IMR-90 (cell line): ENCODE results near the gene PPT2. TPM values are rescaled to one million over a fixed set of nuclear protein-coding genes. Genes with fewer than 3 reads are reported as not detected.

ENCODE experiments used
- ATAC-seq: fragments of 200-7000 bp; cut with Tn5 transposase; 2 replicates; pipeline ENCODE4 v1.9.1; 2020; ENCODE audit warnings: low read depth, mild to moderate bottlenecking, moderate library complexity
- BruUV-seq: library from RNA; stranded (reverse); fragments of 400-500 nt; replicated peaks from 2 replicates; lab custom pipeline; 2021; lab: Mats Ljungman, UMichigan
- CTCF ChIA-PET: fragments of 300-600 bp; formaldehyde crosslinking; extraction: SDS; loops from one replicate; lab custom pipeline; 2021; ENCODE audit warnings: antibody characterized with exemption; lab: Yijun Ruan, JAX
- POLR2A ChIA-PET: fragments of 300-600 bp; sonication (Branson Sonifier 250); formaldehyde crosslinking; loops from one replicate; lab custom pipeline; 2022; ENCODE audit warnings: antibody characterized with exemption; ENCODE audit not compliant: unreplicated experiment; lab: Charles Lee
- DNase-seq: peaks from one replicate; pipeline ENCODE4 v3.0.0; 2013
- H2AFZ ChIP-seq: replicated peaks from 2 replicates; pipeline ENCODE3; 2013; ENCODE audit warnings: low read length, mild to moderate bottlenecking; ENCODE audit not compliant: poor library complexity
- H2AK5ac ChIP-seq: 2 replicates; pipeline ENCODE4 v1.6.1; 2013; ENCODE audit warnings: low read depth, low read length, inconsistent platforms
- H2AK9ac ChIP-seq: replicated peaks from 2 replicates; pipeline ENCODE3; 2013; ENCODE audit warnings: mild to moderate bottlenecking, low read depth, low read length, moderate library complexity; ENCODE audit not compliant: poor library complexity
- H2BK120ac ChIP-seq: 2 replicates; pipeline ENCODE4 v1.6.1; 2013; ENCODE audit warnings: low read depth, low read length, inconsistent platforms
- H2BK15ac ChIP-seq: 3 replicates; pipeline ENCODE4 v1.6.1; 2013; ENCODE audit warnings: low read depth, low read length, inconsistent platforms
- H2BK20ac ChIP-seq: 2 replicates; pipeline ENCODE4 v1.6.1; 2013; ENCODE audit warnings: low read depth, mild to moderate bottlenecking, inconsistent platforms, low read length, moderate library complexity
- H2BK5ac ChIP-seq: 2 replicates; pipeline ENCODE4 v1.6.1; 2013; ENCODE audit warnings: mild to moderate bottlenecking, low read depth, low read length, inconsistent platforms; ENCODE audit not compliant: poor library complexity, severe bottlenecking
- H3K14ac ChIP-seq: replicated peaks from 2 replicates; pipeline ENCODE4 v1.6.1; 2013; ENCODE audit warnings: low read depth, low read length, inconsistent platforms
- H3K18ac ChIP-seq: 2 replicates; pipeline ENCODE4 v1.6.1; 2013; ENCODE audit warnings: low read depth, low read length, control low read depth
- H3K23ac ChIP-seq: 2 replicates; pipeline ENCODE4 v1.6.1; 2013; ENCODE audit warnings: low read depth, low read length, inconsistent platforms
- H3K27ac ChIP-seq: 2 replicates; pipeline ENCODE4 v1.5.1; 2013; ENCODE audit warnings: mild to moderate bottlenecking, control low read depth, low read length; ENCODE audit not compliant: insufficient read depth
- H3K27me3 ChIP-seq: 2 replicates; pipeline ENCODE4 v1.6.1; 2013; ENCODE audit warnings: low read length; ENCODE audit not compliant: control insufficient read depth, insufficient read depth
- H3K36me3 ChIP-seq: 2 replicates; pipeline ENCODE4 v1.6.1; 2013; ENCODE audit warnings: low read length, mixed read lengths; ENCODE audit not compliant: control insufficient read depth, insufficient read depth
- H3K4ac ChIP-seq: 2 replicates; pipeline ENCODE4 v1.6.1; 2013; ENCODE audit warnings: low read depth, low read length, inconsistent platforms
- H3K4me1 ChIP-seq: 2 replicates; pipeline ENCODE4 v1.6.1; 2013; ENCODE audit warnings: low read length, mixed read lengths; ENCODE audit not compliant: control insufficient read depth, insufficient read depth
- H3K4me2 ChIP-seq: 2 replicates; pipeline ENCODE4 v1.6.1; 2013; ENCODE audit warnings: low read depth, mild to moderate bottlenecking, control low read depth, low read length, moderate library complexity
- H3K4me3 ChIP-seq: 2 replicates; pipeline ENCODE4 v1.5.1; 2013; ENCODE audit warnings: low read depth, mild to moderate bottlenecking, control low read depth, low read length, moderate library complexity; ENCODE audit not compliant: insufficient read depth
- H3K56ac ChIP-seq: 2 replicates; pipeline ENCODE4 v1.6.1; 2013; ENCODE audit warnings: low read length, inconsistent platforms; ENCODE audit not compliant: insufficient read depth; ENCODE audit errors: extremely low read depth
- H3K79me1 ChIP-seq, 2 experiments: 2 replicates each; pipeline ENCODE4 v1.6.1; 2013; ENCODE audit warnings: low read length in 2 of 2, inconsistent platforms in 1 of 2, low read depth in 1 of 2
- H3K9ac ChIP-seq: 2 replicates; pipeline ENCODE4 v1.6.1; 2013; ENCODE audit warnings: low read depth, low read length, control low read depth
- H3K9me1 ChIP-seq: 2 replicates; pipeline ENCODE4 v1.6.1; 2013; ENCODE audit warnings: low read length, inconsistent platforms; ENCODE audit not compliant: insufficient read depth
- H3K9me3 ChIP-seq: 2 replicates; pipeline ENCODE4 v1.6.1; 2013; ENCODE audit warnings: low read length; ENCODE audit not compliant: control insufficient read depth, insufficient read depth
- H4K20me1 ChIP-seq: 2 replicates; pipeline ENCODE4 v1.6.1; 2013; ENCODE audit warnings: low read length, inconsistent platforms; ENCODE audit not compliant: insufficient read depth
- H4K5ac ChIP-seq: 2 replicates; pipeline ENCODE4 v1.6.1; 2013; ENCODE audit warnings: mild to moderate bottlenecking, low read depth, low read length, control low read depth
- H4K8ac ChIP-seq, 2 experiments: 2 replicates each; pipeline ENCODE4 v1.6.1; 2013; ENCODE audit warnings: low read depth in 2 of 2, low read length in 2 of 2, control low read depth in 1 of 2, inconsistent platforms in 1 of 2
- H4K91ac ChIP-seq: 2 replicates; pipeline ENCODE4 v1.6.1; 2013; ENCODE audit warnings: low read depth, low read length, inconsistent platforms; ENCODE audit not compliant: insufficient read depth
- CHD1 ChIP-seq: IDR thresholded peaks from 2 replicates; pipeline ENCODE4 v1.6.1; 2012; ENCODE audit warnings: low read depth, low read length, improper control_type of control experiment
- CTCF ChIP-seq: conservative IDR thresholded peaks from 2 replicates; pipeline ENCODE4 v1.5.1; 2012; ENCODE audit warnings: mild to moderate bottlenecking, low read depth, low read length, improper control_type of control experiment
- RAD21 ChIP-seq: IDR thresholded peaks from 2 replicates; pipeline ENCODE4 v1.6.1; 2012; ENCODE audit warnings: low read length, improper control_type of control experiment
- RFX5 ChIP-seq: IDR thresholded peaks from 2 replicates; pipeline ENCODE4 v1.8.0; 2012; ENCODE audit warnings: low read depth, mild to moderate bottlenecking, low read length, moderate library complexity
- SMC3 ChIP-seq: fragments of 150-350 bp; IDR thresholded peaks from 2 replicates; pipeline ENCODE4 v1.6.1; 2016; ENCODE audit warnings: low read depth, mild to moderate bottlenecking, antibody characterized with exemption, low read length, moderate library complexity
- WGBS, 2 experiments: methylation state at CpG; one replicate each; pipeline versions ENCODE4 v1.1.5 to v1.1.7; 2013; ENCODE audit warnings: missing lambda C conversion rate in 2 of 2; ENCODE audit not compliant: insufficient read length in 1 of 2; ENCODE audit errors: extremely low coverage in 2 of 2; 5-methylcytosine and 5-hydroxymethylcytosine counted together
- dilution Hi-C: fragments of 300-500 bp; cut with HindIII; formaldehyde crosslinking; loops from one replicate; pipeline ENCODE4 v1.14.3; 2018; ENCODE audit warnings: low sequenced_read_pairs; ENCODE audit not compliant: unreplicated experiment
- in situ Hi-C: fragments of 300-500 bp; cut with MboI; formaldehyde crosslinking; loops from 3 replicates; pipeline ENCODE4 v1.14.3; 2019; ENCODE audit warnings: low sequenced_read_pairs, inconsistent platforms, mixed read lengths
- intact Hi-C: fragments of 100-400 bp; cut with micrococcal nuclease; formaldehyde crosslinking; loops from 2 replicates; pipeline ENCODE4 v1.10.0; 2022
- polyA plus RNA-seq, 3 experiments: library from polyadenylated mRNA; depleted of rRNA; stranded (reverse); fragments of >200 nt; gene quantifications; 2 replicates each; pipeline ENCODE4 v1.2.3, GENCODE V29; 2012; ENCODE audit warnings: low replicate concordance in 1 of 3
- total RNA-seq: library from RNA; depleted of rRNA; stranded (reverse); fragments of >200 nt; gene quantifications from 2 replicates; pipeline ENCODE4 v1.2.3, GENCODE V29; 2012

PPT2 gene
- total and polyA plus RNA-seq, 2 of the 4 experiments (the other 2 are of a cell fraction) = 3.2 to 16.2 TPM

GRCh38 chr6:32148289-32149091 lies 5.5 kb upstream of the PPT2 start:
- Histone ChIP-seq H3K79me1 (peaks cover 0 to 11% of the 10 kb centered on the region in 2 experiments; a peak in 1 of 4 replicates), H4K20me1 (no peaks in the 10 kb centered on the region), H3K23ac (no peak overlapping the region), H3K18ac (no peak overlapping the region), H2AK5ac (no peak overlapping the region), H3K4me1 (peaks cover 19% of the 10 kb centered on the region), H2BK20ac (no peak overlapping the region), H4K5ac (no peak overlapping the region), H3K4ac (no peak overlapping the region), H3K27ac (no peak overlapping the region), H2AFZ (no peak overlapping the region), H3K4me2 (no peak overlapping the region), H3K9me3 (peaks cover 2% of the 10 kb centered on the region; the same call in 1 of the 2 replicates), H3K36me3 (peaks cover 2% of the 10 kb centered on the region; the same call in 1 of the 2 replicates), H2BK5ac (no peak overlapping the region), H3K4me3 (no peak overlapping the region), H2BK120ac (no peak overlapping the region), H2AK9ac (no peak overlapping the region), H4K91ac (no peak overlapping the region), H3K9me1 (0 out of 2 replicates have a peak, but pooled peaks cover 4% of the 10 kb centered on the region), H3K9ac (no peak overlapping the region), H2BK15ac (no peak overlapping the region), H3K27me3 (peaks cover 27% of the 10 kb centered on the region), H3K14ac (no peak overlapping the region), H3K56ac (no peak overlapping the region), H4K8ac (no peak overlapping the region)
- ATAC-seq (no peak), DNase-seq (no peak)
- ChIA-PET POLR2A (no interaction called here), CTCF (interaction anchor here (1.3 kb wide), 1 partner anchor 12 kb away, joined by 5 read pairs; no protein-coding TSS in a partner anchor)
- dilution Hi-C loops = no loop called here
- WGBS, 2 experiments = 45% methylated on average over 18 of the region's 39 CpGs; no CpG with 5 or more reads in 1 of the 2 experiments
- in situ Hi-C loops = no loop called here
- BruUV-seq = no TSS peak
- intact Hi-C loops = no loop called here
- no peak for TF ChIP-seq CTCF
- no peak for TF ChIP-seq RFX5
- TF ChIP-seq SMC3 = no peak
- TF ChIP-seq CHD1 = no peak
- TF ChIP-seq RAD21 = no peak
